Measurements from ENCODE around the gene PARP12.

PARP12 gene

DNA sequence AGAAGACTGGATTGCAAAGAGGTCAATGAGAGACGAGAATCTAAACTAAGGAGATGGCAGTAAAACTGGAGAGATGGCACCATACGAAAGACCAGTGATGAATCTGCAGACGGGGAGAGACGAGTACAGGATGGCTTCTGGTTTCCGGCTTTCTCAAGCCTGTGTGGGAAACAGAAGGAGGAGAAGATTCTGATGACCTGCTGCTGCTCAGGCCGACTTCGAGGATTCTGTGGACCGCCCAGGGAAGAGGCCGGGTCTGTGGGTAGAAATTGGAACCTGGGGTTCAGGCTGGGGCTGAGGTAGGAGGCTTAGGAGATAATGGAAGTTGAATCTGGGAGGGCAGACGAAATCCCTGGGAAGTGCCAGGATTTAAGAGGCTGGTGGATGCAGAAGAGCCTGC lies 48.6 kb downstream of the PARP12 start:
- TF ChIP-seq, protein P1, sequence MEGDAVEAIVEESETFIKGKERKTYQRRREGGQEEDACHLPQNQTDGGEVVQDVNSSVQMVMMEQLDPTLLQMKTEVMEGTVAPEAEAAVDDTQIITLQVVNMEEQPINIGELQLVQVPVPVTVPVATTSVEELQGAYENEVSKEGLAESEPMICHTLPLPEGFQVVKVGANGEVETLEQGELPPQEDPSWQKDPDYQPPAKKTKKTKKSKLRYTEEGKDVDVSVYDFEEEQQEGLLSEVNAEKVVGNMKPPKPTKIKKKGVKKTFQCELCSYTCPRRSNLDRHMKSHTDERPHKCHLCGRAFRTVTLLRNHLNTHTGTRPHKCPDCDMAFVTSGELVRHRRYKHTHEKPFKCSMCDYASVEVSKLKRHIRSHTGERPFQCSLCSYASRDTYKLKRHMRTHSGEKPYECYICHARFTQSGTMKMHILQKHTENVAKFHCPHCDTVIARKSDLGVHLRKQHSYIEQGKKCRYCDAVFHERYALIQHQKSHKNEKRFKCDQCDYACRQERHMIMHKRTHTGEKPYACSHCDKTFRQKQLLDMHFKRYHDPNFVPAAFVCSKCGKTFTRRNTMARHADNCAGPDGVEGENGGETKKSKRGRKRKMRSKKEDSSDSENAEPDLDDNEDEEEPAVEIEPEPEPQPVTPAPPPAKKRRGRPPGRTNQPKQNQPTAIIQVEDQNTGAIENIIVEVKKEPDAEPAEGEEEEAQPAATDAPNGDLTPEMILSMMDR (IDR thresholded peaks at IDR 0.05; ENCODE audit: unreplicated experiment in 3 of 3), result no peak
- no peak overlapping the region for H3K4me3 Mint-ChIP-seq
- peaks cover 28% of the 10 kb centered on the region for H3K27me3 Mint-ChIP-seq (ENCODE audit: low read depth)
- no peaks in the 10 kb centered on the region for H3K36me3 Mint-ChIP-seq (ENCODE audit: low read depth)
- no peaks in the 10 kb centered on the region for H3K4me1 Mint-ChIP-seq
- H3K9me3 Mint-ChIP-seq, result no peaks in the 10 kb centered on the region
- H3K27ac Mint-ChIP-seq, result no peak overlapping the region

- Mint-ChIP-seq H3K27ac (no peak overlapping the region), H3K27me3 (ENCODE audit: low read depth) (peaks cover 25% of the 10 kb centered on the region), H3K36me3 (ENCODE audit: low read depth) (no peaks in the 10 kb centered on the region), H3K9me3 (no peaks in the 10 kb centered on the region), H3K4me1 (no peaks in the 10 kb centered on the region), H3K4me3 (no peak overlapping the region)
- TF ChIP-seq, protein P1 (IDR thresholded peaks at IDR 0.05; ENCODE audit: unreplicated experiment in 3 of 3), result no peak
Observed at GRCh38 chr7:140013676-140014075, 49.1 kb downstream of the PARP12 start.

DNA sequence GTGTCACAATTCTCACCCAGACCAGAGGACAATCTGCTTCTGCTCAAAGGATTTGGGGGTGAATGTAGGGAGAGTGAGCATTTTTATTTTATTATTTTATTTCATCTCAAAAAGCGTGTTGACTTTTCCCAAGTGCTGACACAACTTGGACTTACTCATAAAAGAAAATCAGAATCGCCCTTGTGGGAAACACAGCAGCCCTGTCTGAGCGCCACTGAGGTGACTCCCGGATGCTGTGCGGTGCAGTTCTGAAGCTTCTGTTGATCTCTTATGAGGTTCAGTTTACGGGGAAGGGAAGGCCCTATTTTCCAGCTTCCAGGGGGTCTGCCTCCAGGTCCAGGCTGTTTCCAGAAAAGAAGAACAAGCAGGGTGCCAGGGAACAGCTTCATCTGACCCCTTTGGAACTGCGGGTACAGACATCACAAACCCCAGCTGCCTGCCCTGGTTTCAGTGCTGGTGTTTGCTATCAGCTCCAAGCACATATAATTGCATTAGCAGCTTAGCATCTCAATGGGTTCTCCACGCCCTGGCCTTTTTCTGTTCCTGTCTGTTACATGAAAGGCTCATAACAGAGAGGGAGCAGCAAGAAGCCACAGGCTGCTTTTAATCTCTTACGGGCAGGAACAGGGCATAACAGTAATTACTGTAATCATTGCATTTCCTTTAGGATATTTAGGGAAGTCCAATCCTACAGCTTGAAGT lies 52.4 kb downstream of the PARP12 start:
- Mint-ChIP-seq H3K4me3 (no peak overlapping the region), H3K27me3 (ENCODE audit: low read depth) (peaks cover 34% of the 10 kb centered on the region), H3K36me3 (ENCODE audit: low read depth) (no peaks in the 10 kb centered on the region), H3K9me3 (no peaks in the 10 kb centered on the region), H3K27ac (no peak overlapping the region), H3K4me1 (no peaks in the 10 kb centered on the region)
- TF ChIP-seq, protein P1 (IDR thresholded peaks at IDR 0.05; ENCODE audit: unreplicated experiment in 3 of 3), result no peak

- Mint-ChIP-seq H3K9me3 (no peaks in the 10 kb centered on the region), H3K27ac (no peak overlapping the region), H3K4me1 (no peaks in the 10 kb centered on the region), H3K27me3 (ENCODE audit: low read depth) (peaks cover 34% of the 10 kb centered on the region), H3K36me3 (ENCODE audit: low read depth) (no peaks in the 10 kb centered on the region), H3K4me3 (no peak overlapping the region)
- TF ChIP-seq, protein P1 (IDR thresholded peaks at IDR 0.05; ENCODE audit: unreplicated experiment in 3 of 3), result no peak
Observed at GRCh38 chr7:140009735-140010134, 53.0 kb downstream of the PARP12 start.

GRCh38 chr7:140008755-140009610 lies 53.8 kb downstream of the PARP12 start:
- H3K27me3 Mint-ChIP-seq (ENCODE audit: low read depth), result peaks cover 31% of the 10 kb centered on the region
- TF ChIP-seq, protein P1 (IDR thresholded peaks at IDR 0.05; ENCODE audit: unreplicated experiment in 3 of 3), result no peak
- H3K4me3 Mint-ChIP-seq, result no peak overlapping the region
- H3K27ac Mint-ChIP-seq, result no peak overlapping the region
- no peaks in the 10 kb centered on the region for H3K9me3 Mint-ChIP-seq
- no peaks in the 10 kb centered on the region for H3K36me3 Mint-ChIP-seq (ENCODE audit: low read depth)
- H3K4me1 Mint-ChIP-seq, result no peaks in the 10 kb centered on the region
